Stimulated activated CD8-positive, alpha-beta memory T cell treated with anti-CD3 and anti-CD28 coated beads, Interleukin-7, amount 100 ng/mL, for 4 hours (primary cell): ENCODE measurements around the gene CARD19.

Source experiments
- DNase-seq, 2 donors: peaks; one replicate each; pipeline ENCODE4 v3.0.0-alpha.2; 2020; ENCODE audit warnings: low read depth in 2 of 2

CARD19 gene

DNA sequence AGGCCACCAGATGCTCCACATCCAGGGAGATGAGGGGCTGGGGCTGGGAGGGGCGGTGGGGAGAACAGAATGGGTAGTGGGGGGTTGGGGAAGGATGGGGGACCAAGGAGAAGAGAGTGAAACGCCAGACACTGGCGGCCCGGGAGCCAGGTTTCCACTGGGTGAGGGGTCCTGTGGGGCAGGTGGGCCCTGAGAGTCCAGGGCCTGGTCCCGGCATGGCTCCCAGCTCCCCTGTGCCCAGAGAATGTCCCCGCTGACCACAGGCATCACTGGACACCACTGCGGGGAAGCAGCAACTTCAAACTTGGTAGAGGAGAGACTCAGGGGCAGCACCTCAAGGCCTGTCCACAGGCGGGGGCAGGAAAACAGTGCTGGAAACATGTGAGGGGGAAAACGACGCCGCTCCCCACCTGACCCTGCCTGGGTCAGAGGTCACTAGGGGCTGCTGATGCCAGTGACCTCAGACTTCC is 24.9 kb downstream of the CARD19 start:
- no peak for DNase-seq

DNA sequence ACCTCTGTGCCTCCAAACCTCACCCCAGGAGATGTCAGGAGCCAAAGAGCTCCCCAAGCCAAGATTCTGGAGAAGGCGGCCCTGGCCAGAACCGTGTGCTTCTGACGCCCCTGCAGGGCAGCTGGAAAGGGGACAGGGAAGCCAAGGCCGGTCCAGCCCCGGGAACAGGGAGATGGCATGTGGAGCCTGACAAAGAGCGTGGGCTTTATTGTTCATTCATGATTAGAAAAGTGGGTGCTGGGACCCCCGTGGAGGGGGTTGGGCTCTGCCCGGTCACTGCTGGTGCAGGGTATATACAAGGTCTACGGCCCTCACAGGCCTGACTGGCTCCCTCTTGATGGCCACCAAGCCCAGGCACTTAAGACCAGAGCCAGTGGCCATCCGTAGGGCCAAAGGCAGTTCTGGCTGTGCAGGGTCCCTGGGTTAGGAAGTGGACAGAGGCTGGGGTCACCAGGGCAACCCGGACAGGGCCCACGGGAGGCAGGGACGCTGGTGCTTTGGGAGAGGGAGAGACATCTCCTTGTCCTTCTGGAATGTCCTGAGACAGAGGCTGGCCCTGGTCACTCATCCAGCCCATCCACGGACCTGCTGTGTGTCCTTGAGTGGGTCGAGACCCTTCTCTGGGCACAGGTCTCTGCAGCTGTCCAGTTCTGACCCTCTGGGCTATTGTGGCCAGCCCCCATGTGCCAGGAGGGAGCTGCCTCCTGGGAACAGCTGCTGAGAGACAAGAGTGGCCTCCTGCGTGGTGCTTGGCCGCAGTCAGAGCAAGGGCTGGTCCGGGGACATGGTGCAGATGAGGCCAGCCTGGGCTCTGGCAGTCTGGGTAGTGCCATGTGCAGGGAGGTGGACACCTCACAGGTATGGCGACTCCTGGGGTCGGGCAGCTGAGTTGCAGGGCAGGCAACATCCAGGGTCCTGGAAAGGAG is 25.6 kb downstream of the CARD19 start:
- no peak for DNase-seq

DNA sequence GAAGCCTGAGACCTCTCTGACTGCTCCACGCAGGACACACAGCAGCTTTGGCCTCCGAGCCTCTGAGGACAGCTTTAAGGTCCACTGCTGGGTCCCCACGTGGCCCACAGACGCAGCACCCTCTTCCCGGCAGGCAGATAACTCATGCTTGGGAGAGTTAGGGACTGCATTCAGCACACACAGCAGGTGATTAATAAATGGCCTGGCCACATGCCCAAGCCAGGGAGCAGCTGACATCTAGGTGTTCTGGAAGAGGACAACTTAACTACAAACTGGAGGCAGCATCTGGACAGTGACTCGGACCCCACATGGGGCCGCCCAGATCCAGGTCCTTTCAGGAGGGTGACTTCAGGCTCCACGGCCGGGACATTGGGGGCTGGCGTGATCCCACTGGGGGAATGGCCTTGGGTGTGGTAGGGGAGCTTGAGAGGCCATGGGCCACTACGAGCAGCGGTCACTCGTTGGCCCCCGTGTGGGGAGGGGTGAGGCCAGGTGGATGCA is 26.8 kb downstream of the CARD19 start:
- DNase-seq = no peak

DNA sequence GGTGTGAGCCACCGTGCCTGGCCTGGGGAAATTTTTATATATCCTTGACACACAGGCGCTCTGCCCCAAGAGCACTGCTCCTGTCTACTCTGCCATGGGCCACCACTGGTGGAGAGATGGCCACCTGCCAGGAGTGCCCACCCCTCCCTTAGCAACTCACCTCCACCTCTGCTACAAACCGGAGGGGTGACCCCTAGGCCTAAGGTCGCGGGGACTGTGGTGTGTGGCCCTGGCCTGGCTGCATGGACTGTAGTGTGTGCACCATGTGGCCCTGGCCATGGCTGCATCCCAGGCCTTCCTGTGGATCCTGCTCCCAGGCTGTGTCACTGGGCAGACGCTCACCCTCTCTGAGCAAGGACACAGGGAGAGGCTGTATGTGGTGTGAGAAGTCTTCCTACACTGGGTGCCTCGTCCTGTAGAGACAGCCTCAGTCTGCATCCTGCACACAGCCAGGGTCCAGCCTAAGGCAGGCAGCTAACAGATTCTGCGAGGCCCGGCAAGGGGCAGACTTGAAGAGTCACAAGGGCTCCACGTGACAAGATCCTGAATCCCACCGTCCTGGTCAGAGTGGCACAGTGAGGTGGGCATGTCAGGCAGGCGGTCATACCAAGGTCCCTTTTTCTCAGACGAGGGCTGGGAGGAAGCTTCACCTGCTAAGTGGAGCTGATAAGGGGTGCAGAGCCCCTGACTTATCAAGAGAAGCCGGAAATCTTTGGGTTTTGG is 27.7 kb downstream of the CARD19 start:
- no peak for DNase-seq

DNA sequence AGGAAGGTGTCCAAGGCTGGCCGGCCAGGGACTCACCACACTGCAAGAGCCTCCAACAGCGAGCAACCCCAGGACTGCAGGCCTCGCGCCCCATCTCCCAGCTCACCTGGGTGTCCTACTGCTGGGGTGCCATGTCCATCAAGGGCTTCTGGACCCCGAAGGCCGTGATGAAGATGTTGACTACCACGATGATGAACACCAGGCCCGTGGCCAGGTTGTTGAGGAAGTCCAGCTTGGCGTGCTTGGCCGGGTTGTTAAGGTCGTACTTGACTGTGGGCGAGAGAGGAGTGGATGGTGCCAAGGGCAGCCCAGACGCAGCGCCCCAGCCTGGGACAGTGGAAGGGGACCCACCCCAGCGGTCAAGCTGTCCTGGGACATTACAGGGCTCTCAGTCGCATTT is 28.8 kb downstream of the CARD19 start:
- no peak for DNase-seq

DNA sequence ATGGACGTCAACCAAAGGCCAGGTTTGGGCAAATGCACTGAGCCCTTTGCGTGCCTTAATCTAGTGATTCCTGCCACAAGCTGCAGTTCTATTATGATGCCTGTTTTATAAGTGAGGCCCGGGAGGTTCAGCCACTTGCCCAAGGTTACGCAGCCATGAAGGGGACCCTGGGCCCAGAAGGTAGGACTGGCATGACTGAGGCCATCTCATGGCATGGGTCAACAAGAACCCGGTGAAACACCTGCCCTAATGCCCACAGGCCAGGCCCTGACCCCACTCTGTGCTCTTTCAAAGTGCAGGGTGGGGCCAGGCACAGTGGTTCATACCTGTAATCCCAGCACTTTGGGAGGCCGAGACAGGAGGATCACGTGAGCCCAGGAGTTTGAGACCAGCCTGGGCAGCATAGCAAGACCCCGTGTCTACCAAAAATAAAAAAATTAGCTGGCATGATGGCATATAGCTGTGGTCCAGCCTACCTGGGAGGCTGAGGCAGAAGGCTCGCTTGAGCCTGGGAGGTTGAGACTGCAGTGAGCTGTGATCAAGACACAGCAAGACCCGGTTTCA is 29.4 kb downstream of the CARD19 start:
- DNase-seq = no peak

DNA sequence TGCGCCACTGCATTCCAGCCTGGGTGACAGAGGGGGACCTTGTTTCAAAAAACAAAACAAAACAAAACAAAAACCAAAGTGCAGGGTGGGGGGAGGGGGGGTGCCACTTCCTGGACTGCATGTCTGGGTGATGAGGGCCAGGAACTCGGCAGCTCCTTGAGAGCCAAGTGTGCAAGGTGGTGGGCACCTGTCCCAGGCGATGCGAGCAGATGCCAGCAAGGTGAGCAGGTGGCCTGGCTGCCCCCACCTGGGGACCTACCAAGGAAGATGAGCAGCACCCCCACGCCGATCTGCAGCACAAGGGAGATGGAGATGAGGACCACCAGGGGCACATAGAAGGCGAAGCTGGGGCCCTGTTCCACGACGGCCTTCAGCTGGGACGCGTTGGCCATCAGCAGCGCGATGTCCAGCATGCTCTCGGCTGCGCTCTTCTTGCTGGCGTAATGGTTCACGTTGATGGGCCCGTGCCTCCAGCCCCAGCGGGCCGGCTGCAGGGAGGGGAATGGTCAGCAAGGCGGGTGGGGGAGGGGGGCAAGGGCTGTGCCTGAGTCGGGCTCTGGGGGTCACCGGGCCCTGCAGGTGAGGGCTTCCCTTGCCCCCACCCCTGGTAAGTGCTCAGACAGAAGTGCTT is 30.2 kb downstream of the CARD19 start:
- DNase-seq = no peak

DNA sequence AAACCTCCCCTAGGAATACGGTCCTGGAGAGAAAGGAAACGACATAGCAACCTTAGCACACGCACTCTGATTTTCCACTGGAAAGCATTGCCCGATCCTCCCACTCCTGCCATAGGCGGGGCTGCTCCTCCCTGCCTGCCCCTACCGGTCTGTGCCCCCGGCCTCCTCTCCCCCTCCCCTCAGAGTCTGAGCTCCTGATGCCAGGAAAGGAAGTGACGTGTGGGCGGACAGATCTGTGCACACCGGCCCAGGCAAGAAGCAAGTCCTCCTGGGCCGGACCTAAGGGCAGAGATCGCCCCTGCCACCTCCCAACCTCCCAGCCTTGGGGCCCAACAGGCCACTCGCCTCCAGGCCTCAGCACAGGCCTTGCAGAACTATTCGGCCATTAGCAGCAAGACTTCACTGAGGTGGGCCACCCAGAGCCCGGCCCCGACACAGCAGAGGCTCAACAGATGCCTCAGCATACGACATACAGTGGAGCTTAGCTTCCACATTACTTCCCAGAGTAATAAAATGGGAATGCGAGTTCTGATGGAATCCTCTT is 30.9 kb downstream of the CARD19 start:
- no peak for DNase-seq

DNA sequence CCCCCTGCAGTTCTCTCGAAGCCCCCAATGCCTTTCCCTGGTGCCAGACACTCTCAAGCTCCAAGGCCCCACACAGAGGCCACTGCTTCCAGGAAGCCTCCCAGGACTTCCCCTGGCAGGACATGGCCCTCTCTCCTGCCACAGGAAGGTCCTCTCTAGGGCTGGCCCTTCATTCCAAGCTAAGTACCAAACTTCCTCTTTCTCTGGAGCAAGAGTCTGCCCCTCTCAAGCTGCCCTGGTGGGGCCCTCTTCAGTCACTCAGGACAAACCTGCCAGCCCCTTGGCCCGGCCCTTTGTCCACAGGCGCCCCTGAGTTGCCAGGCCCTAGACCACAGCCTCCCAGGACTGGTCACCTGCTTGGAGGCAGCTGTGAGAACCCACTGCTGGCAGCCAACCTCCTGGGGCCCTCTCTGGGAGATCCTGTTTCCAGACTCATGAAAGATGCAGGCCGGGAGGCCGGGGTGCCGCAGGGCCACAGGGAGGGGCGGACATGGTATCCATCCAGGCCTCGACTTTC is 31.4 kb downstream of the CARD19 start:
- no peak for DNase-seq

DNA sequence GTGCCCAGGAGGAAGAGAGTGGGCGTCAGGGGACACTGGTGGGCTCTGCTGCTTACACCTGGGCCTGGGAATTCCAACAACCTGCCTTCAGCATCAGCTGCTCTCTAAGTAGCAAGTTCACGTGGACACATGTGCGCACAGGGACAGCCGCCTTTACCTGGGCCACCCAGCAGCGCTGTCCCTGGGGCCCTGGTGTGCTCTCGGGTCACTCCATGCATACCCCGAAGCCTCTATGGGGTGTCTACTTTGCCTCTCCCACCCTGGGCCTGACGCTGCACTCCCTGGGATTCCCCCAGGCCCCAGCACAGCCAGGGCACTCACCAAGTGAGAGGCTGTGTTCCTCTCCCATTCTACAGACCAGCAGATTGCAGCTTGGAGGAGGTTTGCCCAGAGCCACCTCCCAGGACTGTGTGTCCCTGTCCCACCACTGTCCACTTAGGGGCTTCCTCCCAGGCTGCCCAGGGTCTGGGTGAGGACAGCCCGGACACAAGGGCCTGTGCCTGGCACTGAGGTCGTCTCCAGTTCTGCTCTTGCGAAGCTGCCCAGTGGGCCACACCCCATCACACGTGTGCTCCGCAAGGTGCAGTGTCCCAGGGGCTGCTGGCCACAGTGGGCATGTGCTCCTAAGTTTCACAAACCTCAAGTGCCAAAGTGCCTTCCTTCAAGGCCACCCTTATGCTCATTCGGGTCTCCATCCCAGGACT is 32.1 kb downstream of the CARD19 start:
- DNase-seq = no peak

DNA sequence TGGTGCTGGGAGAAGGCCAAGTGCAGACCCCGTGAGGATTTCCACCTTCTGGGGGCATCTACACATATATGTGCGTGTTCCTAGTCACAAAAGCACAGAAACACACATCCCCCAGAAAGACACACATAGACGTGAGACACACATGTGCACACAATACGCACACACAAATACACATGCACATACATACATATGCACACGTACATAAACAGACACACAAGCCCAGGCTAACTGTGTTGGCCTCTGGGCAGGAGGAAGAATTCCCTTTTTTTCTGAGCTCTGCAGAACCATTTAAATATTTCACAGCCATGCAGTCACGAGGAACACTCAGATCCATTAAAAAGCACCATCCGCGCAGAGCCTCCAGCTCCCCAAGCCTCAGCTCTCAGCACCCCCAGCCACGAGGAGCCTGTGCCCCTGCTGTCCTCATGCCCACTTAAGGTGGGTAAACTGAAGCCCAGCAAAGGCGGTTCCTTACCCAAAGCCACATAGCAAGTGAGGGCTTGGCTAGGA is 32.8 kb downstream of the CARD19 start:
- no peak for DNase-seq

DNA sequence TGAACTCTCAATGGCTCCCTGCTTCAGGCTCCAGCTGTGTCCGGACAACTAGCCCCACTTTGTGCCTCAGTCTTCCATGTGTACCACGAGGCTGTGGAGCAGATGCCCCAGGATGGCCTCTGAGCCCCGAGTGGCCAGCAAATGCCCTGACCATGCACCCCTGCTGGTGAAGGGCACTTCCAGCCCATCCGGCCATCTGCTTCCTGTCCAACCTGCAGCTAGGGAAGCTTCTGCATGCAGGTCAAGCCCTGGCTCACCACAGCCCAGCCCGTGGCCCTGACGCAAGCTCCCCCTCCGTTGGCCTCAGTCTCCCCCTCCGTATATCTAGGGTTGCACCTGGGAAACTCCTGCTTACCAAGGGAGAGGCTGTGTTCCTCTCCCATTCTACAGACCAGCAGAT is 33.3 kb downstream of the CARD19 start:
- no peak for DNase-seq

DNA sequence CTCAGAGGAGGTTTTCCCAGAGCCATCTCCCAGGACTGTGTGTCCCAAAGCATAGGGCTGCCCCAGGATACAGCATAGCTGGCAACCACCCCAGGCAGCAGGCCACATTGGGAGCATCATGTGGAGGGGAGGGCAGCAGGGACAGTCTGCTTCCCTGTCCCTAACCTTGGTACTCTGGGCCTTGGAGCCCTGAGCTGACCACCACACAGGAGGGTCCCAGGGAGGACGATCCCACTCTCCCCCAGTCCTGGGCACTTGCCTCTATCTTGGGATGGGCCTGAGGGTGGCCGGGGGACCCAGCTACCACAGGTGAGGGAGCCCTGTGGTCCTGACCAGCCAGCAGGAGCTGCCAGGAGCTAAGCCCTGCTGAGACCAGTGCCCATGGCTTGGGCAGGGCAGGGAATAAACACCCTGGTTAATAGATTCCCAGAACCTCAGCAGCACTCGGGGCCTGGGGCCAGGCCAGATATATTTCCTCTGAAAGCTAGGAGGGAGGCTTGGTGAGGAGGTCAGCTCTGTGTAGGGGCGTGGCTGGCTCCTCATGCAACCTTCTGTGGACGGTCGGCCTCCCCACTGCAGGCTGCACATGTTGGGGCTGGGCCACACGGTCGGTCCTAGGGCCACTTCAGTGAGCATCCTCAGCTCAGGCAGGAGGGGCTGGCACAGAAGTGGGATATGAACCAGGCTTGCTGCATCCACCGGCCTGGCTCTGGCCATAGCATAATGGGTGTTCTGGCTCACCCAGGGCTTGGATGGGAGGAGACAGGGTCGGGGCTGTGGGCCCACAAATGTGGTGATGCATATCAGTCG is 33.9 kb downstream of the CARD19 start:
- no peak for DNase-seq

DNA sequence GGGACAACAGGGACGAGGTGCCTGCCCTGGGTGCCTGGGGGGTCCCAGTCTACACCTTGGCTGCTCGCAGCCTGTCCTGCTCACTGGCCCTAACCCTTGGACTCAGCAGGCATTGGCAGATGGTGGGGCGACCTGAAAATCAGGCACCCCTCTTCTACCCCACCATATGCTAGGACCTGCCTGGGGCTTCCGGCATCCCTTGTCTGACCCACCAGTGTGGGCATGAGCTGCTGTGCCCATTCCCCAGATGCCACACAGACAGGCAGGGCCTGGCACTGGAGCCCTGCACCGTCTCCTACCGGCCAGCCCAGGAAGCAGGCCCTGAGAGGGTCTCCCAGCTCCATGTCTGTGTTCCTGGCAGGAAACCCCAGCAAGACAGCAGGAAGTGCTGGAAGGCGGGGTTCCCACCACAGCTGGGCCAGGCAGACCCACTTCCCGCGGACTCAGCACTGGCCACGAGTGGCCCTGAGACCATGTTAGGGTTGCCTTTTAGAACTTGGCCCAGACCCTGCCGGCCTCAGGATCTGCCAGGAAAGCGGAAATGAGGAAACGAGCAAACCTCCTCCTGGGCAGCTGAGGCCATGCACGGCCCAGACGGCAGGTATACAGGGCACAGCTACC is 35.0 kb downstream of the CARD19 start:
- no peak for DNase-seq

DNA sequence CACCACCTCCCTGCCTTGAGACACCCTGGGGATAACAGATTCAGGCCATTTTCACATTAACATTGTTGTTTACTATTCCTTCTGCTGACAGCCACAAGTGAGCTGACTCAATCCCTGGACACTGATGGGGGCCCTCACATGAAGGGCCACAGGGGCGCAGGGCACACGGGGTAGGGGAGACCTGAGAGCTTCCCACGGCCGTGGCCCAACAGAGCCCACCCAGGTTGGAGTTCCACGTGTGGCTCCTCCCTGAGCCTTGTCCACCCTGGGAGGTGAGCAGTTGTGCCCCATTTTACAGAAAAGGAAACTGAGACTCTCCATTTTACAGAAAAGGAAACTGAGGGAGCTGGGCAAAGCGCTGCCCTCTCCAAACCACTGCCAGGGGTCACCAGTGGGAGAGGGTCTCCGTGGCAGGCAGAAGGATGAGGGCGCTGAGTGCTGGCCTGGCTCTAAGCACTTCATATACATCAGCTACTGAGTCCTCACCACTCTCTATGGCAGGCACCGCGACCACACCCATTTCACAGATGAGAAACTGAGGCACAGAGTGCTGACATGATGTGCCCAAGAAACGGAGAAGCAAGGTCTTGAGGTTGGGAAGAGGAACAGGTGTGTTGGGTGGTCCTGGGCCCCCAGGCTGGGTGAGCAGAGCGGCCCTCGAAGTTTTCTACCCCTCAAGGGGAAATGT is 35.7 kb downstream of the CARD19 start:
- no peak for DNase-seq

DNA sequence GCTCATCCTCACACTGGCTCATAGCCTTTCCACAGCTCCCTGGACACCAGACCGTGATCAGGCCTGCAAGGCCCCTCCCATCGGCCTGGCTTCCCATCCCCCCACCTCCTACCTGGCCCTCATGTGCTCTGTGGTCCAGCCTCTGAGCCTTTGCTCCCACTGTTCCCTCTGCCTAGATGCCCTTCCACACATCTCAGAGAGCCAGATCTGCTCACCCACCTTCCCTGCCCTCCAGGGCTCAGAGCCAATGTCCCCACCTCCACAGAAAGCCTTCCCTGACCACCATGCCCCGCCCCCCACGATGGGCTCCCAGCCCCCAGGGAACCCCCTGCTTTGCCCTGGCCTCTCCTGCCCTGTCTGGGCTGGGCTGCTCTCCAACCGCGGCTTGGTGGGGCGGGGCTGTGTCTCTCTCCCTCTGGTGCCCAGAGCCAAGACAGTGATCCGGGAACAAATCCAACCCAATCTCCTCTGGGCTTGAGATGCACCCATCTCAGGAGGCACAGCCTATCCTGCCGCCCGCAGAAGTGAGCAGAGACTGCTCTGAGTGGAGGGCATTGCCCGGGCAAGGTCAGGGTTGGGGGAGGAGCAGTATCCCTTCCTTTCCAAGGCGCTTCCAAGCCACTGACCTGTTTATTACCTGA is 36.4 kb downstream of the CARD19 start:
- no peak for DNase-seq

DNA sequence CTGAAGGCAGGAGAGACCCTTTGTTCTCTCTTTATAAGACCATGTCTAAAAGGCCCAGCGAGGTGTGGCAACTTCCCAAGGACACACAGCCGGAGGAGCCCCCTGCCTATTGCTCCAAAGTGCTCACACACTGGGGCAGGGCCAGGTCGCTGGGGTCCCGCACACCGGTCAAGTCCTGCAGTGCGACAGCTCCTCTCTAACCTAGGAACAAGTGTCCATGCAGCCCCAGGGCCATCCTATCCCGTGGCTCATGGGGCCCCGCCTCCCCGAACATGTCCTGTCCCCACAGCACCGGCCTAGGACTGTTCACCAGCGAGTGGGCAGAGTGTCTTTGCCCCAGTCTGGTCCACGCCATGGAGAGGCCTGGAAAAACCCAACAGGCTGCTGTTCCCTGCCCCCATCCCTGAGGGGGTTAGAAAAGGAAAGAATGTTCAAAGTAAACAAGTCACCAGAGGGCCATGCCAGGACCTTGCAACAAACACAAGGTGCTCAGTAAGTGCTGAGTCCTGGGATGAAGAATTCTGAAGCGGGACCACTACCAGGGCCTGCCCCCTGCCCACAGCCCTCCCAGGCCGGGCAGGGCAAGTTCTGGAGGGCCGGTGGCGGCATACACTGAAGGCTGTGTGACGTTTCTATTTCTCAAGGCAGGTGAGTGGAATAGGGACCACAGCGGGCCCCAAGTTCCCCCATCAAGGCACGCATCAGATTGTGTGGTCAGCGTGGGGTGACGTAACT is 37.1 kb downstream of the CARD19 start:
- DNase-seq = no peak

DNA sequence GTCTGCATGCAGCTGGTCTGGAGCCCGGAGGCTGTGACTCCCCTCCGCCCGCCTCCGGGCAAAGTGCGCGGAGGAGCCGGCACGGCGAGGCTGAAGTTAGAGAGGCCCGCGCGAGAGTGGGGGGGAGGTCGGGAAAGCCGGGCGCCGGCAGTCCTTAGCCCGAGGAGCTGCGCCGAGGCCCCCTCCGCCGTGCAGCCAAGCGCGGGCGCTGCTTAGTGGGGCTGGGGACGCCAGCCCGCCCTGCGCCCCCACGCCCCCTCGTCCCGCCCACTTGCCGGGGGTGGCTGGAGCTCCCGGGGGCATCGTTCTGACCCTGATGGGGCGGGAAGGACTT is 37.6 kb downstream of the CARD19 start:
- peak in 1 of 2 donors; percentile 46 for DNase-seq
